ENCODE results near the gene NFIC. TPM values are rescaled to one million over a fixed set of nuclear protein-coding genes. Genes with fewer than 3 reads are reported as not detected.

The NFIC gene
- total RNA-seq, 4 donors from 2014 or later, result 165 to 297 (median 211) TPM

- H3K4me1 ChIP-seq, result peaks cover 0 to 3% (median 0%) of the 10 kb centered on the region in 4 donors
- H3K4me3 ChIP-seq, result no peak overlapping the region
- DNase-seq (ENCODE audit: extremely low spot score), result no peak
- H3K27me3 ChIP-seq, result no peaks in the 10 kb centered on the region
- TF ChIP-seq POLR2A (IDR thresholded peaks at IDR 0.05; ENCODE audit: low read depth) (no peak), EP300 (IDR thresholded peaks at IDR 0.05) (no peak), POLR2AphosphoS5 (IDR thresholded peaks at IDR 0.05) (no peak), CTCF (IDR thresholded peaks at IDR 0.05) (no peak)
- intact Hi-C loops (cut with DNase I), result no loop called here
- no peak overlapping the region for H3K27ac ChIP-seq (replicated peaks in 1 of 4)
- 92% methylated on average over 16 of the region's 16 CpGs for WGBS
- H3K9me3 ChIP-seq, result no peaks in the 10 kb centered on the region
- H3K36me3 ChIP-seq, result peaks cover 41 to 79% (median 67%) of the 10 kb centered on the region in 4 donors
Observed at GRCh38 chr19:3492919-3493318, 126.5 kb downstream of the NFIC start.

- Histone ChIP-seq H3K4me3 (no peak overlapping the region), H3K27me3 (no peaks in the 10 kb centered on the region), H3K27ac (replicated peaks in 1 of 4) (no peak overlapping the region), H3K9me3 (no peaks in the 10 kb centered on the region), H3K4me1 (peaks cover 0 to 7% (median under 1%) of the 10 kb centered on the region in 4 donors), H3K36me3 (peaks cover 41 to 79% (median 67%) of the 10 kb centered on the region in 4 donors)
- intact Hi-C loops (cut with DNase I), result no loop called here
- TF ChIP-seq EP300 (IDR thresholded peaks at IDR 0.05), result no peak
- 90% methylated on average over 10 of the region's 14 CpGs for WGBS
- DNase-seq (ENCODE audit: extremely low spot score), result no peak
Observed at GRCh38 chr19:3493651-3494050, 127.3 kb downstream of the NFIC start.

GRCh38 chr19:3494051-3494450 is 127.7 kb downstream of the NFIC start:
- intact Hi-C loops (cut with DNase I), result no loop called here
- 78% methylated on average over 10 of the region's 15 CpGs for WGBS
- TF ChIP-seq EP300 (IDR thresholded peaks at IDR 0.05) (no peak), POLR2AphosphoS5 (IDR thresholded peaks at IDR 0.05) (no peak), CTCF (IDR thresholded peaks at IDR 0.05) (no peak), POLR2A (IDR thresholded peaks at IDR 0.05; ENCODE audit: low read depth) (no peak)

GRCh38 chr19:3494559-3494958 is 128.2 kb downstream of the NFIC start:
- no peak for TF ChIP-seq EP300 (IDR thresholded peaks at IDR 0.05)
- no peak for TF ChIP-seq POLR2A (IDR thresholded peaks at IDR 0.05; ENCODE audit: low read depth)
- TF ChIP-seq CTCF (IDR thresholded peaks at IDR 0.05), result no peak
- TF ChIP-seq POLR2AphosphoS5 (IDR thresholded peaks at IDR 0.05), result no peak
- WGBS, result 94% methylated on average over 18 of the region's 18 CpGs
- no peak overlapping the region for H3K27ac ChIP-seq (replicated peaks in 1 of 4)
- intact Hi-C loops (cut with DNase I), result no loop called here
- no peaks in the 10 kb centered on the region for H3K27me3 ChIP-seq
- peaks cover 41 to 79% (median 67%) of the 10 kb centered on the region in 4 donors for H3K36me3 ChIP-seq
- DNase-seq (ENCODE audit: extremely low spot score), result no peak
- peaks cover 5 to 14% (median 8%) of the 10 kb centered on the region in 4 donors for H3K4me1 ChIP-seq
- H3K4me3 ChIP-seq, result no peak overlapping the region
- no peaks in the 10 kb centered on the region for H3K9me3 ChIP-seq

More at GRCh38 chr19:3494051-3494450, 127.7 kb downstream of the NFIC start:
- Histone ChIP-seq H3K4me3 (no peak overlapping the region), H3K27me3 (no peaks in the 10 kb centered on the region), H3K9me3 (no peaks in the 10 kb centered on the region), H3K27ac (replicated peaks in 1 of 4) (no peak overlapping the region), H3K4me1 (peaks cover under 1 to 9% (median 3%) of the 10 kb centered on the region in 4 donors), H3K36me3 (peaks cover 41 to 79% (median 67%) of the 10 kb centered on the region in 4 donors)
- no peak for DNase-seq (ENCODE audit: extremely low spot score)

- Histone ChIP-seq H3K4me1 (peaks cover 10 to 26% (median 17%) of the 10 kb centered on the region in 4 donors), H3K27me3 (no peaks in the 10 kb centered on the region), H3K27ac (replicated peaks in 1 of 4) (no peak overlapping the region), H3K36me3 (peaks cover 36 to 59% (median 54%) of the 10 kb centered on the region in 4 donors), H3K9me3 (no peaks in the 10 kb centered on the region), H3K4me3 (no peak overlapping the region)
- 97% methylated on average over 30 of the region's 32 CpGs for WGBS
- intact Hi-C loops (cut with DNase I), result no loop called here
- TF ChIP-seq EP300 (IDR thresholded peaks at IDR 0.05), result no peak
- TF ChIP-seq CTCF (IDR thresholded peaks at IDR 0.05), result no peak
- TF ChIP-seq POLR2AphosphoS5 (IDR thresholded peaks at IDR 0.05), result no peak
- TF ChIP-seq POLR2A (IDR thresholded peaks at IDR 0.05; ENCODE audit: low read depth), result no peak
- no peak for DNase-seq (ENCODE audit: extremely low spot score)
Observed at GRCh38 chr19:3496392-3497273, 130.2 kb downstream of the NFIC start.
